Upper lobe of left lung (tissue), 4 donors: ENCODE measurements around the gene CENPP.

Experiments
- EP300 ChIP-seq, 4 donors: sonication (generic); formaldehyde crosslinking; IDR thresholded peaks; one replicate each; pipeline ENCODE4 v1.5.1; 2017; ENCODE audit warnings: antibody characterized with exemption in 4 of 4, control low read depth in 2 of 4
- POLR2AphosphoS5 ChIP-seq, 2 donors: sonication (generic); formaldehyde crosslinking; IDR thresholded peaks; one replicate each; pipeline ENCODE4 v1.5.1; 2017; ENCODE audit warnings: antibody characterized with exemption in 2 of 2
- TF ChIP-seq, protein P1 (sequence below), 6 experiments: fragments of 450-650 bp in 4 of 6; fragments of 200-600 bp in 2 of 6; sonication (generic) in 2 of 6; IDR thresholded peaks; one replicate each; pipeline ENCODE4 v1.5.1; 2016 to 2019; ENCODE audit warnings: antibody characterized with exemption in 6 of 6

- no peak for TF ChIP-seq EP300 (IDR thresholded peaks at IDR 0.05)
- TF ChIP-seq, protein P1, sequence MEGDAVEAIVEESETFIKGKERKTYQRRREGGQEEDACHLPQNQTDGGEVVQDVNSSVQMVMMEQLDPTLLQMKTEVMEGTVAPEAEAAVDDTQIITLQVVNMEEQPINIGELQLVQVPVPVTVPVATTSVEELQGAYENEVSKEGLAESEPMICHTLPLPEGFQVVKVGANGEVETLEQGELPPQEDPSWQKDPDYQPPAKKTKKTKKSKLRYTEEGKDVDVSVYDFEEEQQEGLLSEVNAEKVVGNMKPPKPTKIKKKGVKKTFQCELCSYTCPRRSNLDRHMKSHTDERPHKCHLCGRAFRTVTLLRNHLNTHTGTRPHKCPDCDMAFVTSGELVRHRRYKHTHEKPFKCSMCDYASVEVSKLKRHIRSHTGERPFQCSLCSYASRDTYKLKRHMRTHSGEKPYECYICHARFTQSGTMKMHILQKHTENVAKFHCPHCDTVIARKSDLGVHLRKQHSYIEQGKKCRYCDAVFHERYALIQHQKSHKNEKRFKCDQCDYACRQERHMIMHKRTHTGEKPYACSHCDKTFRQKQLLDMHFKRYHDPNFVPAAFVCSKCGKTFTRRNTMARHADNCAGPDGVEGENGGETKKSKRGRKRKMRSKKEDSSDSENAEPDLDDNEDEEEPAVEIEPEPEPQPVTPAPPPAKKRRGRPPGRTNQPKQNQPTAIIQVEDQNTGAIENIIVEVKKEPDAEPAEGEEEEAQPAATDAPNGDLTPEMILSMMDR (IDR thresholded peaks at IDR 0.05): no peak
- TF ChIP-seq POLR2AphosphoS5 (IDR thresholded peaks at IDR 0.05): no peak
Observed at GRCh38 chr9:92290785-92291429, 34.8 kb upstream of the CENPP start.
